GM21526 (cell line): ENCODE measurements around the gene SLC44A4.
"Not testable (repeated sequence)": the region's sequence is repeated elsewhere in the genome, so short reads cannot be mapped to it uniquely, and the experiment has no call there.

Experiments
- ATAC-seq: cut with Tn5 transposase; IDR thresholded peaks from one replicate; pipeline ENCODE4 v1.9.1; 2021; ENCODE audit warnings: moderate library complexity; ENCODE audit not compliant: unreplicated experiment, low FRiP score

SLC44A4 gene

DNA sequence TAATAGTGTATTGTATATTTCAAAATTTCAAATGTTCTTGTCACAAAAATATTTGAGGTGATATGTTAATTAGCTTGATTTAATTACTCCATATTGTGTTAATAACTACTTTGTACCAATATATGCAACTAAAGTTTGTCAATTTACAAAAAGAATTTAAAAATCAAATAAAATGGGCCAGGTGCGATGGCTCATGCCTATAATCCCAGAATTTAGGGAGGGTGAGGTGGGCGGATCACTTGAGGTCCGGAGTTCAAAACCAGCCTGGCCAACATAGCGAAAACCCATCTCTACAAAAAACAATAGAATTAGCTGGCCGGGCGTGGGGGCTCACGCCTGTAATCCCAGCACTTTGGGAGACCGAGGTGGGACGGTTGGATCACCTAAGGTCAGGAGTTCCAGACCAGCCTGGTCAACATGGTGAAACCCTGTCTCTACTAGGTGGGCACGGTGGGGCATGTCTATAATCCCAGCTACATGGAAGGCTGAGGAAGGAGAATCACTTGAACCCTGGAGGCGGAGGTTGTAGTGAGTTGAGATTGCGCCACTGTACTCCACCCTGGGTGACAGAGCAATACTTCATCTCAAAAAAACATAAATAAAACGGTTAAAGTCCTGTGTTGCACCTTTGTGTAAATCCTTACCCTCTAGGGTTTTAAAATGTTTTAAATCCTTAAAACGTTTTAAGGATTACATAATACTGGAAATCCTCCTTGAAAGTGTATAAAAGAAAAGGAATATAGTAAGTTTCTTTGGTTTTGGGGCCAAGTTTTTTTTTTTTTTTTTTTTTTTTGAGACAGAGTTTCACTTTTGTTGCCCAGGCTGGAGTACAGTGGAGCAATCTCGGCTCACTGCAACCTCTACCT lies 47.2 kb downstream of the SLC44A4 start:
- ATAC-seq: no peak

DNA sequence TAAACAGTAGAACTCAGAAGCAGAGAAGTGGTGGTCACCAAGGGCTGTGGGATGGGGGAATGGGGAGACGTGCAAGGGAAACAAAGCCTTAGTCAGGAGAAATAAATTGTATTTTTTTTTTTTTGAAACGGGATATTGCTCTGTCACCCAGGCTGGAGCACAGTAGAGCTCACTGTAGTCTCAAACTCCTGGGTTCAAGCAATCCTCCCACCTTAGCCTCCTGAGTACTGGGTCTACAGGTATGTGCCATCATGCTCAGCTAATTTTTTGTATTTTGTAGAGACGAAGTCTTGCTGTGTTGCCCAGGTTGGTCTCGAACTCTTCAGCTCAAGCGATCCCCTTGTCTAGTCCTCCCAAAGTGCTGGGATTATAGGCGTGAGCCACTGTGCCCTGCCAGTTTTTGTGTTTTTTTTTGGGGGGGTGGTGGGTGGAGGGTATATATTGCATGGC lies 47.9 kb downstream of the SLC44A4 start:
- no peak for ATAC-seq

DNA sequence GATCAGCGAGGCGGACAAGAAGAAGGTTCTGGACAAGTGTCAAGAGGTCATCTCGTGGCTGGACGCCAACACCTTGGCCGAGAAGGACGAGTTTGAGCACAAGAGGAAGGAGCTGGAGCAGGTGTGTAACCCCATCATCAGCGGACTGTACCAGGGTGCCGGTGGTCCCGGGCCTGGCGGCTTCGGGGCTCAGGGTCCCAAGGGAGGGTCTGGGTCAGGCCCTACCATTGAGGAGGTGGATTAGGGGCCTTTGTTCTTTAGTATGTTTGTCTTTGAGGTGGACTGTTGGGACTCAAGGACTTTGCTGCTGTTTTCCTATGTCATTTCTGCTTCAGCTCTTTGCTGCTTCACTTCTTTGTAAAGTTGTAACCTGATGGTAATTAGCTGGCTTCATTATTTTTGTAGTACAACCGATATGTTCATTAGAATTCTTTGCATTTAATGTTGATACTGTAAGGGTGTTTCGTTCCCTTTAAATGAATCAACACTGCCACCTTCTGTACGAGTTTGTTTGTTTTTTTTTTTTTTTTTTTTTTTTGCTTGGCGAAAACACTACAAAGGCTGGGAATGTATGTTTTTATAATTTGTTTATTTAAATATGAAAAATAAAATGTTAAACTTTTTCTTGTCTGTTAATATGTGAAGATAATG lies 49.0 kb downstream of the SLC44A4 start:
- no peak for ATAC-seq

DNA sequence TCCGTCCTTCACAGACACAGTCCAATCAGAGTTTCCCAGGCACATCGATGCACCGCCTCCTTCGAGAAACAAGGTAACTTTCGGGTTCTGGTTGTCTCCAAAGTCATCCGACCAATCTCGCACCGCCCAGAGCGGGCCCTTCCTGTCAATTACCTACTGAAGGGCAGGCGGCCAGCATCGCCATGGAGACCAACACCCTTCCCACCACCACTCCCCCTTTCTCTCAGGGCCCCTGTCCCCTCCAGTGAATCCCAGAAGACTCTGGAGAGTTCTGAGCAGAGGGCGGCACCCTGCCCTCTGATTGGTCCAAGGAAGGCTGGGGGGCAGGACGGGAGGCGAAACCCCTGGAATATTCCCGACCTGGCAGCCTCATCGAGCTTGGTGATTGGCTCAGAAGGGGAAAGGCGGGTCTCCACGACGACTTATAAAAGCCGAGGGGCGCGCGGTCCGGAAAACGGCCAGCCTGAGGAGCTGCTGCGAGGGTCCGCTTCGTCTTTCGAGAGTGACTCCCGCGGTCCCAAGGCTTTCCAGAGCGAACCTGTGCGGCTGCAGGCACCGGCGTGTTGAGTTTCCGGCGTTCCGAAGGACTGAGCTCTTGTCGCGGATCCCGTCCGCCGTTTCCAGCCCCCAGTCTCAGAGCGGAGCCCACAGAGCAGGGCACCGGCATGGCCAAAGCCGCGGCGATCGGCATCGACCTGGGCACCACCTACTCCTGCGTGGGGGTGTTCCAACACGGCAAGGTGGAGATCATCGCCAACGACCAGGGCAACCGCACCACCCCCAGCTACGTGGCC lies 51.3 kb downstream of the SLC44A4 start, which contains the start of gene HSPA1B:
Gene HSPA1B, plus strand, starts transcription at position 453 of the 794 bp plus-strand sequence. Its CDS starts 213 bp downstream, at position 666.
- peak; percentile 56 for ATAC-seq

DNA sequence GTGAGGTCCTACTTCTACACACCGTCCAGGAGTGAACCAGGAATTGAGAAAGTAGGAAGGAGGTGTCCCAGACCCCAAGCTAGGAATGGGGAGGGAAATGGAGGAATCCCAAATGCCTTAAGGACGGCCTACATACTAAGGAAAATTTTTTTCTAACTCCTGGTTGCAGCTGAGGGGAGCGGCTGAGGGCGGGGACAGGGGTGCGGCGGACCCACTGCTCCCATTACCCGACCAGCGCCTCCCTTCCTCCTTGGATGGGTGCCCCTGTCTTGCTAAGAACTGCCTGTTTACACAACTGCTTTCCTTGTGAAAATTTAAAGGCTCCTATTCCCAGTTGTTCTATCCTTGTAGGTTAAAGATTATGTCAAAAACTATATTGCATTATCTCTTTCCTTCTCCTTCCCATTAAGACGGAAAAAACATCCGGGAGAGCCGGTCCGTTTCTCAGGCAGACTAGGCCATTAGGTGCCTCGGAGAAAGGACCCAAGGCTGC lies 52.0 kb downstream of the SLC44A4 start:
- no peak for ATAC-seq

DNA sequence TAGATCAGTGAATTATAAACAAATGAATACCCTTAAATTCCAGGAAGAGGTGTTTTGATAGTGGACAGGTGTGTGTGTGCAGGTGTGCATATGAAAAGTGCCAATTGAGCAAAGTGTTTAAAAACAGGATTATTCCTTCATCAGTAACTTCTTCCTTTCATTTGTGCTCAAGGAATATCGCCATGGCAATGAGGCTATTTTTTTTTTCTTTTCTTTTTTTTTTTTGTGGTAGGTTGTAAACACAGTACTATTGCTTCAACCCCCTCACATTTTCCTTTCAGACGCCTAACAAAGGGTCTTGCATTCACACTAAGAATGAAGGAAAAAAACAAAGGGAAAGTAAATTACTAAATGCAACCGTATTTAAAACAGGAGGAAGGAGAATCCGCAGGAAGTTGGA lies 53.2 kb downstream of the SLC44A4 start:
- ATAC-seq: no peak

DNA sequence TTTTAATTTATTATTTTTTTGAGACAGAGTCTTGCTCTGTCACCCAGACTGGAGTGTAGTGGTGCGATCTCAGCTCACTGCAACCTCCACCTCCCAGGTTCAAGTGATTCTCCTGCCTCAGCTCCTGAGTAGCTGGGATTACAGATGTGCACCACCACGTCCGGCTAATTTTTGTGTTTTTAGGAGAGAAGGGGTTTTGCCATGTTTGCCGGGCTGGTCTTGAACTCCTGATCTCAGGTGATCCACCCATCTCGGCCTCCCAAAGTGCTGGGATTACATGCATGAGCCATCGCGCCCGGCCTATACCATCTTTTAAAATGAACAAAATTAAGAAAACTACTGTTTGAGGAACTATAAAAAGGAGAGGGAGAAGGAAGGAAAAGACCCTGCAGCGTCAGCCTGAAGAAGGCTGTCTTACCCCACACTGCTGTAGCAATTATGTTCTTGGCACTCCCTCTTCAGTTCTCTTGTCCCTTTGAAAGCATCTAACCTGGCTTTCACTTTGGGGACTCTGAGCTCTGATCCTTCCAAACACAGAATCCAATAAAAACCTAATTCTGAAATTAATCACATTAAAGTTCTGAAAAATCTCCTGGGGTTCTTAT lies 55.1 kb downstream of the SLC44A4 start:
- ATAC-seq: not testable (repeated sequence)

DNA sequence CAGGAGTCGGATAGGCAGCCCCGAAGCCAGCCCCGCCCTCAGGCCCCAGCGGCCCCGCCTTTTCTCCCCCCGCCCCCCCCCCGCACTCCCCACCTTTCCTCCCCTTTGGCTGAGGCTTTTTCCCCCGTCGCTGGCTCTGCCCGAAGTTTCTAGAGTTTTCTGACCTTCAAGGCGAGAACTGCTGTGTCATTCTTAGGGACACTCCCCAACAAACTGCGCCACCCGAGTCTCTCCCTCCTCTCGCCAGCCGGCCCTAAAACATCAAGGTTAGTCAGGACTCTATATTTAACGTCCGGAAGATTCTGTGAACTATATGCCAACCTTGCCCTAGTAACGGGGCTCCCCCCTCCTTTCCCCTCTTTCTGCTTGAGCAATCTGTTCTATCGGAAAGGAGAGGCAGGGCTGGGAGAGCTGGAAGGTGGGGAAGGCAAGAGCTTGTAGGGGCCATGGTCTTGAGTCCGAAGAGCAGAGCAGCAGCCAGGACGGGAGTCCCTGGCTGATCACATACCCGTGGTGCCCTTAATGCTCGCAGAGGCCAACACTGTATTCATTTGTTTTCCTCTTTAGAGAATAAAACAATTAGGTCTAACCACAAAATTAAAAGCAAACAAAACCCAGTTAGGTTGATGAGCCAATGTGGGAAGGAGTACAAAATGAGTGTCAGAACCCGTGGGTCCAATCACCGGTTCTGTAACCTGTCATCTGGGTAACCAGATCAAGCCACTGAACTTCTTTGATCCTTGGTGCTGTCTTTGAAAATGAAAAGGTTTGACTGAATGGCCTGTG lies 56.6 kb downstream of the SLC44A4 start:
- ATAC-seq: no peak

DNA sequence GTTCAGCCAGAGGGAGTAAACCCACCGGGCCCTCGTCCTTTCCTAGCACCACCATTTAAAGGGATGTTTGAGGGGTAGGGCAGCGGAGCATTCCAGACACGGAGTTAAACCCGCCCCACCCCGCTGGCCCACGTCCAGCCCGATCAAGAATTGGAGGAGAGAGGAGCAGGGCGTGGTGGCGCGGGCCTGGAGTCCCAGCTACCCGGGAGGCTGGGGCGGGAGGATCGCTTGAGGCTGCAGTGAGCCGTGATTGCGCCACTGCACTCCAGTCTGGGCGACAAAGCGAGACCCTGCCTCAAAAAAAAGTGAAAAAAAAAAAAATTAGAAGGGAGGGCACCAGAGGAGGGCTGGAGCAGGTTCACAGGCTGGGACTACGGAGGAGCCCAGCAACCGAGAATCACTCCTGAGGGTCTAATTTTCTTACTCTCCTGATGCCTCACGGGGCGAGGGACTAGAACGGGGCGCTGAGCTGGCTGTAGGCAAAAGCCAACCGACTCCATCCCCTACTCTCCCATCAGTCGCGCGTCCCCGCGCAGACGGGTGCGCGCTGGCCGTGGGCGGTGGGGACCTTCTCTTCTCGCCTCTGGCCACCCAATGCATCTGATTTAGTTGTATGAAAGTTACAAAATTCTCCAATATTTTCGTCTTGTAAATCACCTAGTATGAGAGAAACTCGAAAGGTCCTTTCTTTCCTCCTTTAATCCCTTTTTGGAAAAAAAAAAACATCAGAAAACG lies 57.3 kb downstream of the SLC44A4 start:
- ATAC-seq: no peak

DNA sequence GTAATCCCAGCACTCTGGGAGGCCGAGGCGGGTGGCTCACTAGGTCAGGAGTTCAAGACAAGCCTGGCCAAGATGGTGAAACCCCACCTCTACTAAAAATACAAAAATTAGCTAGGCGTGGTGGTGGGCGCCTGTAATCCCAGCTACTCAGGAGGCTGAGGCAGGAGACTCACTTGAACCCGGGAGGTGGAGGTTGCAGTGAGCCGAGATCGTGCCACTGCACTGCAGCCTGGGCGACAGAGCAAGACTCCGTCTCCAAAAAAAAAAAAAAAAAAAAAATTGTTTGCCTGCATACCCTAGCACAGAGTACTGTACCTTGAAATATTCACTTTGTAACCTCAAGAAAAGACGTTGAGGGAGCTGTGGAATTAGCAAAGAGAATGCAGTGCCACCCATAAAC lies 58.4 kb downstream of the SLC44A4 start:
- ATAC-seq: not testable (repeated sequence)

DNA sequence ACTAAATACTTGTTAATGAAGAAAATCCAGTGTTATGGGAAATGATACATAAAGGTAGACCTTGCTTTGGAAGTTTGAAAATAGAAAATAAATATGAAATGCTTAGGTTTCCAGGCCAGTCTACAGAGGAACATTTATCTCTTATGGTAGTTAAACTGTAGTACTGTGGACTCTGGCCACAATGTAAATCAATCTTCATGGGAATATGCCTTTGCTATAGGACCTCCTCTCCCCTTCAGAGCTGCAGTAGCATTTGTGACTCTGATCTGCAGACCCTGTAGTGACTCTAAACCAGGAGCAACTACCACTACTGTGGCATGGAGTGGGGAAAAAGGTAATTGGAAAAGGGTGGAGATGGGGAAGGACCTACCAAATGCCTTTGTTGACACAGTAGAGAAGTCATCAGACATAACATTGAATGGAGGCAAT lies 58.9 kb downstream of the SLC44A4 start:
- no peak for ATAC-seq

DNA sequence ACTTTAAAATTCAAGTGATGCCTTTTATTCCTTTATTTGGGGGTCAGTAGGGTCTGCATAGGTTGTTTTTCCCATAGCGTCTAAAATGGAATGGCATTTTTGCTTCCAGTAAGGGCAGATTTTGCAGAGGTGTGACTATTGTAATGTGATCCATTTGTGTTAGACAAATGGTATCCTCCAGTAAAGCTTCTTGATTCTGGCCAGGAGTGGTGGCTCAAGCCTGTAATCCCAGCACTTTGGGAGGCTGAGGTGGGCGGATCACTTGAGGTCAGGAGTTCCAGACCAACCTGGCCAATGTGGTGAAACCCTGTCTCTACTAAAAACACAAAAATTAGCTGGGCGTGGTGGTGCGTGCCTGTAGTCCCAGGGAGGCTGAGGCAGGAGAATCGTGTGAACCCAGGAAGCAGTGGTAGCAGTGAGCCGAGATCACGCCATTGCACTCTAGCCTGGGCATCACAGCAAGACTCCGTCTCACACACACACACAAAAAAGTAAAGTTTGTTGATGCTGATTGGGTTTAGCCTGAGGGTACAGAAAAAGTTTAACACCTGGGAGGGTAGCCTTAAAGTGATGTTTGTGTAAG lies 60.8 kb downstream of the SLC44A4 start:
- not testable (repeated sequence) for ATAC-seq

DNA sequence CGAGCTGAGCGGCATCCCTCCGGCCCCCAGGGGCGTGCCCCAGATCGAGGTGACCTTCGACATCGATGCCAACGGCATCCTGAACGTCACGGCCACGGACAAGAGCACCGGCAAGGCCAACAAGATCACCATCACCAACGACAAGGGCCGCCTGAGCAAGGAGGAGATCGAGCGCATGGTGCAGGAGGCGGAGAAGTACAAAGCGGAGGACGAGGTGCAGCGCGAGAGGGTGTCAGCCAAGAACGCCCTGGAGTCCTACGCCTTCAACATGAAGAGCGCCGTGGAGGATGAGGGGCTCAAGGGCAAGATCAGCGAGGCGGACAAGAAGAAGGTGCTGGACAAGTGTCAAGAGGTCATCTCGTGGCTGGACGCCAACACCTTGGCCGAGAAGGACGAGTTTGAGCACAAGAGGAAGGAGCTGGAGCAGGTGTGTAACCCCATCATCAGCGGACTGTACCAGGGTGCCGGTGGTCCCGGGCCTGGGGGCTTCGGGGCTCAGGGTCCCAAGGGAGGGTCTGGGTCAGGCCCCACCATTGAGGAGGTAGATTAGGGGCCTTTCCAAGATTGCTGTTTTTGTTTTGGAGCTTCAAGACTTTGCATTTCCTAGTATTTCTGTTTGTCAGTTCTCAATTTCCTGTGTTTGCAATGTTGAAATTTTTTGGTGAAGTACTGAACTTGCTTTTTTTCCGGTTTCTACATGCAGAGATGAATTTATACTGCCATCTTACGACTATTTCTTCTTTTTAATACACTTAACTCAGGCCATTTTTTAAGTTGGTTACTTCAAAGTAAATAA lies 61.5 kb downstream of the SLC44A4 start:
- not testable (repeated sequence) for ATAC-seq

DNA sequence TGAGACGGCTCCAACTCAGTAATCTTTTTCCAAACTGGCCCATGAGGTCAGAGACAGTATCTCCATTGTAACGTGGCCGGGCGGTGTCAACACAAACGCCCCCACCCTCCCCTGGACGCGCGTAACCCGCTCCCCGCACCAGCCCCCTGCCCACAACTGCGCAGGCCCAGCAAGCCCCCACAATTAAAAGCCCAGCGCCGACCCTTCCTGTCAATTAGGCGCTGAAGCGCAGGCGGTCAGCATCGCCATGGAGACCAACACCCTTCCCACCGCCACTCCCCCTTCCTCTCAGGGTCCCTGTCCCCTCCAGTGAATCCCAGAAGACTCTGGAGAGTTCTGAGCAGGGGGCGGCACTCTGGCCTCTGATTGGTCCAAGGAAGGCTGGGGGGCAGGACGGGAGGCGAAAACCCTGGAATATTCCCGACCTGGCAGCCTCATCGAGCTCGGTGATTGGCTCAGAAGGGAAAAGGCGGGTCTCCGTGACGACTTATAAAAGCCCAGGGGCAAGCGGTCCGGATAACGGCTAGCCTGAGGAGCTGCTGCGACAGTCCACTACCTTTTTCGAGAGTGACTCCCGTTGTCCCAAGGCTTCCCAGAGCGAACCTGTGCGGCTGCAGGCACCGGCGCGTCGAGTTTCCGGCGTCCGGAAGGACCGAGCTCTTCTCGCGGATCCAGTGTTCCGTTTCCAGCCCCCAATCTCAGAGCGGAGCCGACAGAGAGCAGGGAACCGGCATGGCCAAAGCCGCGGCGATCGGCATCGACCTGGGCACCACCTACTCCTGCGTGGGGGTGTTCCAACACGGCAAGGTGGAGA lies 63.6 kb downstream of the SLC44A4 start, which contains the start of the genes HSPA1A and HSPA1L:
Gene HSPA1A, plus strand, starts transcription at position 519 of the 814 bp plus-strand sequence. Its CDS starts 214 bp downstream, at position 733.
Gene HSPA1L, minus strand, starts transcription at position 259 of the 814 bp plus-strand sequence. CDS start 3,311 bp downstream, outside the sequence.
- peak; percentile 23 for ATAC-seq

DNA sequence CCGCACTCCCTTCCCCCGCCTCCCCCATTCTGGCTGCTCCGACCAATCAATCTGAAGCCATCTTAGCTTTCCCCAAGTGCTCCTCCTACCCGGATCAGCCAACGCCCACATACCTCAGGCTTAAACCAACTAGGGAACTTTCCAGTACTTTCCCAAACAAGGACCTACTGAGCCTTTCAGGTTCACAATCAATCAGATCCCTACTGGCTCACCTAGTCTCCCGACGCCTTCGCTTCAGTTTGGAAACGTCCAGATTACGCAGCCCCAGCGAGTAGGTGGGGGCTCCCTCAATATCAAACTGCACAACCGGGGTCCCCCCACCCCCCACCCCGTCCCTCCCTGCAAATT lies 64.1 kb downstream of the SLC44A4 start:
- ATAC-seq: no peak

DNA sequence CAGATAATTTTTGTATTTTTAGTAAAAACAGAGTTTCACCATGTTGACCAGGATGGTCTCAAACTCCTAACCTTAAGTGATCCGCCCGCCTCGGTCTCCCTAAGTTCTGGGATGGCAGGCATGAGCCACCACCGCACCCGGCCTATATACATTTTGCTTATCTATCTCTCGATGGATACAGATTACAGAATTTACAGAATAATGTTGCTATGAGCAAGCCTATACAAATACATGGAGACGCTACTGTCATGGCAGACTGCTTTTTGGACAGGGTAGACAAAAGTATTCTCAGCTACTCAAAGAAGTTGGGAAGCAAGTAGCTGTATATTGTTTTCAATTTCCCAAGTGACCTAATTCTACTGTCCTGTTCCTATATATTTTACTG lies 65.3 kb downstream of the SLC44A4 start:
- no peak for ATAC-seq
